HG02852 (cell line): ENCODE results near the gene GRPEL1.
"Not testable (repeated sequence)": the region's sequence is repeated elsewhere in the genome, so short reads cannot be mapped to it uniquely, and the experiment has no call there.

Experiments used
- ATAC-seq: cut with Tn5 transposase; IDR thresholded peaks from one replicate; pipeline ENCODE4 v1.9.1; 2021; ENCODE audit warnings: mild to moderate bottlenecking, moderate library complexity; ENCODE audit not compliant: unreplicated experiment

Gene GRPEL1

DNA sequence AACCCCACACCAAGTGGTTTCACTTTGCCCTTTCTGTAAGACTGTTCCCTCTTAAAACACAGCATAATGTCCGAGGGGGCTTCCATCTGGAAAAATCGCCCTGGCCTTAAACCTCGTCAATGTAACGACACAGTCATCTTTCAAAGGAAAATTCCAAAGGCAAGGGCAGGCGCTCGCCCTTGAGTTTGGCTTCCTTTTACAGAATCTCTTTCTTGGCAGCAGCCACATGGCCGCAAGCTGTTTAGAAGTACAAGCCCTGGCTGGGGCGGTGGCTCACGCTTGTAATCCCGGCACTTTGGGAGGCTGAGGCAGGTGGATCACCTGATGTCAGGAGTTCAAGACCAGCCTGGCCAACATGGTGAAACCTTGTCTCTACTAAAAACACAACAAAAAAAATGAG is 27.1 kb upstream of the GRPEL1 start:
- no peak for ATAC-seq

DNA sequence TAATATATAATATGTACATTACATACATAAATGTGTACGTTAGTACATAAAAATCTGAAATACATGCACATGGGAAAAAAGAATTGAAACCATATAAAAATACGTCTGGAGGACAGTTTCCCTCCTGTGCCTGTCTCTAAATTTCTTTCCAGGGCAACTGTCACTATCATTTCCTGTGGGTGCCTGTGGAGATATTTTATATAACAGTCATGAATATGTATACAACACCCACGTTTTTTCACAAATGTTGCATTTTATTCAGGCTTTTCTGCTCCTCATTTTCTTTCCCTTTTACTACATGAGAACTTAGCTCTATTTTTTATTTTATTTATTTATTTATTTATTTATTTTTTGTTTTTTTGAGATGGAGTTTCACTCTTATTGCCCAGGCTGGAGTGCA is 24.2 kb upstream of the GRPEL1 start:
- no peak for ATAC-seq

DNA sequence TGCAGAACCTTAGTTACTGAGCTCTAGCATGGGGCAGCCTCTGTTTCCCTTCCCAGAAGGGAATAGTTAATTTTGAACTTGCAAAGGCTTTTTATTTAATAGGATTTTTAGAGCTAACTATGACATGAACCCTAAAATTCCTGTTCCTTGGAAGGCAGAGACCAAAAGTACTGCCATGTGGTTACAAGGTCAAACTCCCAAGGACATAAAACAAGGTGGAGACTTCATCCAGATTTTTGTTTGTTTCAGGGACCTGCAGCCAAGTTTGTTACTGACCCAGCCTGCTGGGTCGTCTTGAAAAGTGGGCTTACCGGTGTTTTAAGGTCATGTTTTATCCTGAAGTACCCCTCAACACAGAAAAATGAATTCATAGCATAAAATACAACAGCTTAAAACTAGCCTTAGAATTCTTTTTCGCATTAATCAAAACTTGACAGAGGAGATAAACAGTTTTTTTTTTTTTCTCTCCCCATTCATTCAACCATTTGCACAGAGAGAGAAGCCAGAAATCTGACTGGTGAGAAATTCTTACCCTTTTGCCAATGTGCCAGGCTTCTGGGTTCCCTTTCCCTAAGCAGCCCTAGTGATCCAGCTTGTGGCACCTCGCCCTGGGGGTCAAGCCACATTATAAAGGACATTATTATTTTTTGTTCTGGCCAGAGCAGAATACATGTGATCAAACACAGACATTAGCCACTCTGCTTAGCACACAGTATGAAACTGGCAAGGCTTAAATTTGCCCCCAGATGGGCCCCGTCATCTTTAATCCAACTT is 21.5 kb upstream of the GRPEL1 start:
- no peak for ATAC-seq

DNA sequence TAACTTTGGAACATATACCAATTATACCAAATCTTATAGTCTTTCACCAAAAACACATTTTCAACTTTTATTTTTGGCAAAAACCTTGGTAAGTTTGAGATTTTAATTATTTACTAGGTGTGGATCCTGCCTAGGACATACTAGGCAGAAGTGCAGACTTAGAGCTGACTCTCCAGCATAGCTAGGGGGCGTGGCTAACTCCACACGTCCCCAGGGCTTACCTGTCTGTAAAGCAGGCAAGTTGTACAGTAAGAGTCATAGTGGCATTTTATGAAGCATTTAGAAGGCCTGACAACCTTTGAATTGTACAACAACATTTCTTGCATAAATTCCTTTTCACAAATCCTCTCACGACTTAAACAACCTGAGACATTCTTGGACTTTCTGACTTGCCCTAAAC is 19.2 kb upstream of the GRPEL1 start:
- no peak for ATAC-seq

DNA sequence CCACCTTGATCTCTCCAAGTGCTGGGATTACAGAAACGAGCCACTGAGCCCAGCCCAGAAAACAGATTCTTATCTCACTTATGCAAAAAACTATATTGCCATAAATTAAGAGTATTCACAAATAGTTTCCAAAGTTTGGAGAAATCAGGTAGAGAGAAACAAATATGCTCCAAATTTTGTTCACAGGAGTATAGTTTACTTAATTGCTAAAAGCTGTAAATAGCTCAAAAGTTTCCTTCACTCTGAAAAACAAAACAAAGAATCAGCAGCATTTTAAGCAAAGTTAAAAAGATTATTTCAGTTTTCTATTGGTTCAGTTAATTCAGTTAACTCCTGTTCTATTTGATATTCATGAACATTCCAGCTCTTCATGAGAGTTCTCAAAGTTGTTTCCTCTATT is 18.5 kb upstream of the GRPEL1 start:
- ATAC-seq, result no peak

DNA sequence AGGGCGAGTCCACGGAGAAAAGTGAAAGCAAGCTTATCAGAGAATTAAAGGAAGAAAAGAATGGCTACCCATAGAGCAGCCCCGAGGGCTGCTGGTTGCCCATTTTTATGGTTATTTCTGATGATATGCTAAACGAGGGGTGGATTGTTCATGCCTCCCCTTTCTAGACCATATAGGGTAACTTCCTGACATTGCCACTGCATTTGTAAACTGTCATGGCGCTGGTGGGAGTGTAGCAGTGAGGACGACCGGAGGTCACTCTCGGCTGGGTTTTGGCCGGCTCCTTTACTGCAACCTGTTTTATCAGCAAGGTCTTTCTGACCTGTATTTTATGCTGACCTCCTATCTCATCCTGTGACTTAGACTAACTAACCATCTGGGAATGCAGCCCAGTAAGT is 16.7 kb upstream of the GRPEL1 start:
- not testable (repeated sequence) for ATAC-seq

DNA sequence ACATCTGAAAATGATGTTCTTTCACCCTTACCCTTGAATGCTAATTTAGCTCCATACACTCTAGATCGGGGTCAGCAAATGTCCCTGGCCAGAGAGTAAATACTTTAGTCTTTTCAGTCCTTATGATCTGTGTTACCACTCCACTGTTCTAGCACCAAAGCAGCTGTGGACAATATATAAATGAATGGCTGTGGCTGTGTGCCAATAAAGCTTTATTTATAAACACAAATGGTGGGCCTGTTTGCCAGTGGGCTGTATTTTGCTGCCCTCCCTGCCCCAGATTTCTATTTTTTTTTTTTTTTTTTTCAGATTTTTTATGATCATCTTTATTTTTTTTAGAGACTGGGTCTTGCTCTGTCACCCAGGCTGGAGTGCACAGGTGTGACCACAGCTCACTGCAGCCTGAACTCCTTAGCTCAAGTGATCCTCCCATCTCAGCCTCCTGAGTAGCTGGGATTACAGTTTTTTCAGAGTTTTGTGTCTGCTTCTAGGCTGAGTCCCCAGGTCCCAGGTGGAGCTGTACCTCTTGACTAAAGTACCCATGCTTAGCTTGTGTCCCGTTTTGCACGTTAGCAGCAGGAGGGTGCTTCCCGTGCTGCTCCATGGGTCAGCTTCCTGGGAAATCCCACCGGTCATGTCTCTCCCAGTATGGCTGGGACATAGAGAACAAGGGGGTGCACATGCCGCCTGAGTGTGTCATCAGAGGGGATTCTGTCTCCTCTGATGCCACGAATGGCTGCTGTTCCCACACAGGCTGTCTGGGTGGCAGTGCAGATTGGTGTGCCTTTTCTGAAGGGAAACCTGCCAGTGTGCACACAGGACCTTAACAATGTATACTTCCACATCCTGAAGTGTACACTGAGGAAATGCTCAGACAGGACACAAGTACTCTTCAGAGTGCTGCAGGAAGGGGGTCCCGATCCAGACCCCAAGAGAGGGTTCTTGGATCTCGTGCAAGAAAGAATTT is 16.0 kb upstream of the GRPEL1 start:
- no peak for ATAC-seq

DNA sequence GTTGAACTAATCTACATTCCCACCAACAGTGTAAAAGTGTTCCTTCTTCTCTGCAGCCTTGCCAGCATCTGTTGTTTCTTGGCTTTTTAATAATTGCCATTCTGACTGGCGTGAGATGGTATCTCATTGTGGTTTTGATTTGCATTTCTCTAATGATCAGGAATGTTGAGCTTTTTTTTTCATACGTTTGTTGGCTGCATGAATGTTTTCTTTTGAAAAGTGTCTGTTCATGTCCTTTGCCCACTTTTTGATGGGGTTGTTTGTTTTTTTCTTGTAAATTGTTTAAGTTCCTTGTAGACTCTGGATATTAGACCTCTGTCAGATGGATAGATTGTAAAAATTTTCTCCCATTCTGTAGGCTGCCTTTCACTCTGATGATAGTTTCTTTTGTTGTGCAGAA is 12.0 kb upstream of the GRPEL1 start:
- not testable (repeated sequence) for ATAC-seq

DNA sequence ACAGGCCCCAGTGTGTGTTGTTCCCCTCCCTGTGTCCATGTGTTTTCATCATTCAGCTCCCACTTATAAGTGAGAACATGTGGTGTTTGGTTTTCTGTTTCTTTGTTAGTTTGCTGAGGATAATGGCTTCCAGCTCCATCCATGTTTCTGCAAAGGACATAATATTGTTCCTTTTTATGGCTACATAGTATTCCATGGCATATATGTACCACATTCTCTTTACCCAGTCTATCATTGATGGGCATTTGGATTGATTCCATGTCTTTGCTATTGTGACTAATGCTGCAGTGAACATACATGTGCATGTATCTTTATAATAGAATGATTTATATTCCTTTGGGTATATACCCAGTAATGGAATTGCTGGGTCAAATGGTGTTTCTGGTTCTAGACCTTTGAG is 11.6 kb upstream of the GRPEL1 start:
- not testable (repeated sequence) for ATAC-seq

DNA sequence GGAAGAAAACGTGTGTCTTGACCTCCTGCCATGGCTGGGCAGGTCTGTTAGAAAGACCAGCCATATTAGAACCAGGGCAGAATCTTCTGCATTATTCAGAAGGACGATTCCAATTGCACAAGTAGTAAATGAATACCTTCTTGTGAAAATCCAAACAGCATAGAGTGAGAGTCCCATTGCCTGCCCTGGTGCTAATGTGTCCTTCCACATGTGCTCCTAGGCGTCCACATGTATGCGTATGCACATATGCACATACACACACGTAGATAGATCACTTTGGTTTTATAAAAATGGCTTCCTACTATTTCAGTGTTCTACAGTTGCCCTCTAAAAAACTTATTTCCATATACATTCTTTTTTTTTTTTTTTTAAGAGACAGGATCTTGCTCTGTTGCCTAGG is 10.2 kb upstream of the GRPEL1 start:
- ATAC-seq, result no peak

DNA sequence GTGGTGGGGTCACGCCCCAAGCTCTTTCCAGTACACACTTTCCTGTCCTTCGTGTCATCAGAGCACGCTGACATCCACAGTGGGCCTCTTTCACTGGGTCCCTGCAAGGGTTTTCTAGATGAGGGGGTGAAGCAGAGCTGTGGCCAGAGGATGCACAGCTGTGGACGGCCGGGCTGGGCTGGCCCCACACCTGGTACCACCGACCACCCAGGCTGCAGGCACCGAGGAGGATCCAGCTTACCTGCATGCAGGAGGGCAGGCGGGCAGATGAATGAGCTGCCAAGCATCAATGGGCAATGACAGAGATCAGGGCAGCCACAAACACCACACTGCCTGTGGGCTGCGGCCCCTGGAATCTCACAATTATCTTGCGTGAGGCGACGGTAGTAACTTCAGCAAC is 9.5 kb upstream of the GRPEL1 start:
- ATAC-seq, result no peak

DNA sequence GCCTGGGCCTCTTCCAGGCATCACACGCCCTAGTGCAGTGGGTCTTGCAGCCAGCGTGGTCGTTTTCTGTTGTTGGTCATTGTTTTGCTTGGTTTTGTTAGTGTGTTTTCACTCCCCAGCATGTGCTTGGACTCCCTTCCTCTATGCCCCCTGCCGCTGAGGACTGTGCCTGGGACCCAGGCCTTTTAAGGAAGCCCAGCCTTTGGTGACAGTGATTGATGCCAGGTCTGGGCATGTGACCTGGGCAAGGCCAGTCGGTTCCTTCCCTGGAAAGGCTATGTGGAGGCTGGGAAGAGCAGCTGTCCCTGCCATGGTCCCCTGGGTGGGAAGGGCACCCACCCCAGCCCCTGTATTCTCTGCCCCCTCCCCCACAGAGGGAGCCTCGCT is 8.8 kb upstream of the GRPEL1 start:
- no peak for ATAC-seq

DNA sequence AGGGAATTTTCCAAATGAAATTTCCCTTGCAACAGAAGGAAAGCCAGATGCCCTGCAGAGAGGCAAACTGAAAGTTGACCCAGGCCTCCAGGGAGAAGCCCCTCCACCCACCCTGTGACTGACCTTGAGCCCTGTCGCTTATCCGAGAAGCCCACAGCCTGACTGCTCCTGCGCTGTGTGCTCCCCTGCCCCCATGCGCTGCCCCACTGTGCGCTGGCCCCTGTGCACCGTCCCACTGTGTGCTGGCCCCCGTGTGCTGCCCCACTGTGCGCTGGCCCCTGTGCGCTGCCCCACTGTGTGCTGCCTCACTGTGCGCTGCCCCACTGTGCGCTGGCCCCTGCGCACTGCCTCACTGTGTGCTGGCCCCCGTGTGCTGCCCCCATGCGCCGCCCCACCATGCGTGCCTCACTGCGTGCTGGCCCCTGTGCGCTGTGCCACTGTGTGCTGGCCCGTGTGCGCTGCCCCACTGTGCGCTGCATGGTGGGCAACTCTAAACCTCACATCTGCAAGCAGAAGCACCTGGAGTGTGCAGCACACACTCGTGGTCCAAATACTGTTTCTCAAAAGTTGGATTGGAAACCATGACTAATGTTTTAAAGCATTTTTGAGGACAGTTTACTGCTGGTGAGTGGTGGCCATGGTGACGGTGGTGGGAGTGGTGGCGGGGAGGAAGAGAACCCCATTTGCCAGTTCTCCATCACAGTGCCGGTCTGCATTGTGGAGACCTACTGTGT is 8.3 kb upstream of the GRPEL1 start:
- no peak for ATAC-seq

DNA sequence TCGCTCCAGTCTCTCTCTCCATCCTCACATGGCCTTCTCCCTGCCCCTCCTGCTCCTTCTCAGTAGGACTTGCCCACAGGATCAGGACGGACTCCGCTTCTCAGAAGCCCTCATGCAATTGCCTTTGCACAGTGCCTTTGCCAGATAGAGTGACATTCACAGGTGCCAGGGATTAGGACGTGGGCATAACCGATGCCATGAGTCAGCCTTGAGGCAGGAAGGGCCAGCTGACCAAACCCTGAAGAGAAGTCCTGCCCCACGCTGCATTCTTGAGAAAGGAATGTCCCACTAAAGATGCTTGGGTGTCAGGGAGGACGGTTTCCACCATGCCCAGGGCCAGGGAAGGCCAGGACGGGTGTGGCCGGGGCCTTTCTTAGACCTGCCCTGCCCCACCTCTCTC is 6.6 kb upstream of the GRPEL1 start:
- no peak for ATAC-seq

DNA sequence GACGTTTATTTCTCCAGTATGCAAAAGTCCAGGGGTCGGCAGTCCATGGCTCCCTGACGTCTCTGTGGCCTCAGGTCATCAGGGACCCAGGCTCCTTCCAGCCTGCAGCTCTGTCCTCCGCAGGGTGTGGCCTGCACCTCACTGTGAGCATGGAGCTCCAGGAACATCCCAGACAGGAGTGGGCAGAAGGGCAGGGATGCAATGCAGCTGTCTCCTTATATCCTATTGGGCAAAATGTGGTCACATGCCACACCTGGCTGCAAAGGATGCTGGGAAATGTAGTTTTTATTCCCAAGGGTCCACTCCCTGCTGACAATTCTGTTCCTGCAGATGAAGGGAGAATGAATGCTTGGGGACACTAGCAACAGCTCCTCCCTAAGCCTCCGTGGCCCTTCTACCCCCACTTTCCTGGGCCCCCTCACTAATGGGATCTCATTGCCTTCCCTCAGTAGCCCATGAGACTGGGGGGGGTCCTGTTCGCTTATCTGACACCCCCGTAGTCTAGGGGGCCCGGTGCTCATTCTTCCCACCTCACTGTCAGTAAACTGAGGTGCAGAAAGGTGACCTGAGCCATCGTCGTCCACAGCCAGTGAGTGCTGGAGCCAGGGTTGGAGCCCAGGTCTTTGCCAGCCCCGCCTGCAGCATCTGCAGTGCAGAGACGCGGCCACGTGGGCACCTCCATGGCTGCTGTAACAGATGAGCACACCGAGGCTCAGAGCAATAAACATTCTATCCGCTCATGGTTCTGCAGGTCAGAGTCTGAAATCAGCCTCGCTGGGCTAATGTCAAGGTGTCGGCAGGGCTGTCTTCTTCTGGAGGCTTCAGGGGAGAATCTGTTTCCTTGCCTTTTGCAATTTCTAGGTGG is 5.9 kb upstream of the GRPEL1 start:
- ATAC-seq, result no peak

DNA sequence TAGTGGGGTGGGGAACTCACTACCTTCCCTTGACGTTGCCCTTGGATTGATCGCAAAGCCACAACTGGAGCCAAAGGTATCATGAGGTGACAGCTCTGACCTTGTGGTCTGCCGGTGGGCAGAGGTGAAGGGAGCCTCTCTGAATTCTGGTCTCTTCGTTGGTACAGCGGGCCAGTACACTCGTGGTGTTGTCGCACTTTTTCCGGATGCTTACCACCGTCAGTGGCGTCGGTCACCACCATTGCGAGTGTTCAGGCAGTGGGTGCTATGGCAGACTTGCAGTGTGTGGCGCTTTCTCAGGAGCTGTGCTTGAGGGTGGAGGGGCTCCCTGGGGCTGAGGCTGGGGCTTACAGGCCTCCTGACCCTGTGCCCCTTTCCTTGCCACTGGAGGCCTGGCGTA is 5.2 kb upstream of the GRPEL1 start:
- ATAC-seq, result no peak

DNA sequence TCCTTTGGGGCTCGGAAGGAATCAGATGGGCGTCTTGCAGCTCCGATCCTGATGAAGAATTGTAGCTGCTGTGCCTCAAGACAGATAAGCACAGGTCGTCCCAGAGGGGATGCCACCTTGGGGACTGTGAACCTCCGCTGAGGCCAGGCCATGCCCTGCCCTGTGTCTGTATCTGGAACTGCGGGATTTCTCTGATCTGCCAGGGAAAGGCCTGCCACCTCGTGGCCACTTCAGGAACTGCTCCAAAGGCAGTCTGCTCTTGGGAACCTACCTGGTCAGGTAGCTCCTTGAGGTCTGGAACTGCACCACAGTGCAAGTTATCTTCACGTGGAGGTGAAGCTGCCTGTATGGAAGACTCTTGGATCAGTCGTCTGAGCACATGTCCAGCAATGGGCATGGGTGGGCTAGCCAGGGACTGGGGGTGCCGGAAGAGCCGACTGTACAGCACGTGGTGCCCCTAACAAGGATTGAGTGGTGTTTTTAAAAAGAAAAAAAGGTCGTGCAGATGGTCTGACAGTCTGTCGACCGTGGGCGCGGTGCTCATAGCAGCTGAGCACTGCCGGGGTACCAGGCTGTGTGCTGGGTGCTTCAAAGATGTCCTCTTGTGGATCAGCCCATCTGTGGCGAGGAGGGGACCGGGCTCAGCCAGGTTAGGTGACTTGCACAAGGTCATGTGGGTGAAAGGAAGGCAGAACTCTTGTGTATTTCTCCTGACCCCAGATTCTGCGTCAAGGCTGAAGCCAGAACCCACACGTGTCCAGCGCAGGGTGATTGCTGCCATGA is 3.1 kb upstream of the GRPEL1 start:
- ATAC-seq, result peak; percentile 29

DNA sequence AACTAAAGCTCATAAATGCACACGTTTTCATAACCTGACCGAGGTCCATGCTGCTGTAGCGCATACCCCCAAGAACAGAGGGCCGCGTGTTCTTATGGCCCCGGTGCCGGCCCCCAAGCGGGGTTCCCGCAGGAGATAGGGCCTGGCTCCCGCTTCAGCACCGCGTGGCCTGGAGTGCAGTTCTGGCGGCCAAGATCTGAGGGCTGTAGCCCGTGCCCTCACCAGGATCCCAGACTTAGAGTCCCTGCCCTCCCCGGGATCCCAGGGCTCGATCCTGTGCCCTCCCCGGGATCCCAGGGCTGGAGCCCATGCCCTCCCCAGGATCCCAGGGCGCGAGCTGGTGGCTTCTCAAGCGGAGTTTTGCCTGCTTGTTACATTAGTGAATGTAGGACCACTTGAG is 1.0 kb upstream of the GRPEL1 start:
- ATAC-seq, result no peak

DNA sequence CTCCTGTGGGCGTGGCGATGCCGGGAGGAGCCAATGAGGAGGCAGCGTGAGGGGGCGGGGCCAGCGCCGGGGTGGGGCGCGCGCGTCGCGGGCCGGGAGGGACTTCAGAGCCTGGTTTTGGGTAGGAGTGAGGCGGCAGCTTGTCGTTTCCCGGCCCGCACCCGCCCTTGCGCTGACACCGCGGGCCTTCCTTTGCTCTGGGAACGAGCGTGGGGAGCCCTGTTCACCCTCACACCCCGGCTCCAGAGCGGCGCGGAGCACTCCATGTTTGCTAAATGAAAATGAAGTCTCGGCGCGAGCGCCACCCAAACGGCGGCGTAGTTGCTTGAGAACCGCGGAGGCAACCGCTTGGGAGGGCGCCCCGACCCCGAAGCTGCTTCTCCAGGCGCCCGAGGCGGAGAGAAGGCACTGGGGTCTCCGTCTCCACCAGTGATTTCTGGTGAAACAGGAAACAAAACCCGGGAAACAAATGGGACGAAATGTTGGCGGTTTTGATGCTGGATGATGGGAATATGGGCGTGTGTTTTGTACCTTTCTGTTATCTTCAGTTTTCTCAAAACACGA is 497 bp upstream of the GRPEL1 start:
- ATAC-seq, result peak; percentile 26

DNA sequence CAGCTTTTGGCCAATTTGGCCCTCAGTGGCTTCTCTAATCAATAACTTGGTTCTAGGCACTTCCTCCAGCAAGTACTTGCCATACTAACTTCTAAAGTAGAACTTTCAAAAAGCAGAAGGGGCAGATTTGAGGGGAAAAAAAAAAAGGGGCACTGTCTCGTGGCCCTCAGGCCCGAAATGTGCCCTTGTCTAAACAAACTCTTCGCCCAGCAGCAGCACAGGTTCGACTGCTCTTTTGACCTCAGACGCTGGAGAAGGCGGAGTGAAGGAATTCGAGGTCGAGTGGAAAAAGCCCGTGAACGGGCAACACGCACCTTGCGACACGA is 775 bp downstream of the GRPEL1 start:
- ATAC-seq, result no peak
